SIG-M5 (cell line): ENCODE measurements around the gene FAM222A.
A peak's percentile ranks its signal among the peaks of the same experiment; 100 is the strongest.

Experiments used
- DNase-seq: peaks from one replicate; lab custom pipeline; 2025; lab: John Stamatoyannopoulos, UW

The FAM222A gene

DNA sequence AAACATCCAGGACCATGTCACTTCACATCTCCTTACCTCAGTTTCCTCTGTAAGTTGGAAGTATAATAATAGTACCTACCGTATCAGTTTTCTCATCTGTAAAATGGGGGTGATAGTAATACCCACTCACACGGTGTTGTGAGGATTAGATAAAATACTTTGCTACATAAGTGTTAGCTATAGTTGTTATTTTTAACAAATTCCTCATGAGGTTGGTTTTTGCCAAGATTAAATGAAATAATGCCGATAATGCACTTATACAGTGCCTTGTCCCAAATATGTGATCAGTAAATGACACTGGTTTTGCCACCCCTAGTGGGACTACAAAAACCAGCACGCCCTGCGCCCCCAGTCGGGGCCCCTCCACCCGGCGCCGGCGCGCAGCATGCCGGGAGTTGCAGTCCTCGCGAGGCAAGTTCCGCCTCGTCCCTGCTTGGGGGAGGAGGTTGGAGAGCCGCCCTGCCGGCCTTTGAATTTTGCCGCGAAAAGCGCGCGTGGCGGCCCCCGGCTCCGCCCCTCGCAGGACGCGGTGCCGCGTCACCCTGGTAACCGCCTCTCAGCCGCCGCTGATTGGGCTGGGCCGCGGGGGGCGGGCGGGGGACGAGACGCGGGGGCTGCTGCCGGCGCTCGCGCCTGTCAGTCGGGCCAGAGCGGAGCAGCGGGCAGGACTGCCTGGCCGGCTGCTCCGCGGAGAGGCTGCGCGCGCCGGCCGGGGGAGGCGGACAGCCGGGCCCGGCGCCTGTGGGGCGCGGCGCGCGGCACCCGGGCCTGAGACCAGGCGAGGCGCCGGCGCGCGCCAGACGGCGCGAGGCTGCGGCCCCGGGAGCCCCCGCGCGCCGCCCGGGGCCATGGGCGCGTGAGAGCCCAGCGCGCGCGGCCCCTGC is at the start of gene FAM222A:
Gene FAM222A, plus strand, starts transcription at position 639 of the 884 bp plus-strand sequence. CDS start 30,322 bp downstream, outside the sequence.
- peak; percentile 74 for DNase-seq

DNA sequence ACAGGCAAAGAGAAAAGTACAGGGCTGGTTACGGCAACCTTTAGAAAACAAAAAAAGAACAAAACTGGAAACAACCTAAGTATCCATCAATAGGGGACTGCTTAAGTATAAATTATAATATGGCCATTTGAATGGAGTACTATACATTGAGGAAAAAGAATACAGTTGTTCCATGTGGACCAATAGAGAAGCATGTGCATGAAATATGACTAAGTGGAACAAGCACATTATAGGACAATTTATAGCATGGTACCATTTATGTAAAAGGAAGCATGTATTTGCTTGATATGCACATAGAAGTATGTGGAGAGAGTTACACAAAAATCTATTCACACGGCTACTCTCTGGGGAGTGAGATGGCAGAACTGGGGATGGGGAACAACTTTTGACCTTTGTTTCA is 49.2 kb upstream of the FAM222A start:
- no peak for DNase-seq

GRCh38 chr12:109666068-109666467 is 47.6 kb upstream of the FAM222A start:
- DNase-seq = no peak

GRCh38 chr12:109670731-109671130 is 42.9 kb upstream of the FAM222A start:
- DNase-seq = no peak

- DNase-seq = no peak
Observed at GRCh38 chr12:109671502-109671901, 42.1 kb upstream of the FAM222A start.

DNA sequence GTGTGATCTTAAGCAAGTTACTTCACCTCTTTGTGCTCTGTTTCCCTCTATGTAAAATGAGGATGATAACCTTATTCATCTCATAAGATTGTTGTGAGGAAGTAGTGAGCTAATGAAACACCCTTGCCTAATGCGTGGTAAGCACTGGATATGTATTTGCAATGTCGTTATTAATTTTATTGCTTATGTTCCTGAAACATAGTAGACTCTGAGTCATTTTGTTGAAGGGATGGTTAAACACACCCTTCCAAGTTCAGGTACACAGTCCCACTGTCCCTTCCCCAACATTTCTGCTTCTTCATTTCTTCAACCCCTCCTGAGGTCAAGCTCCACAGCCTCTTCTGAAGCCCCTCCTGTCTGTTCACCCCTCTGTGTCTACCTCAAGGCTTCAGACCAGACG is 40.2 kb upstream of the FAM222A start:
- no peak for DNase-seq

DNA sequence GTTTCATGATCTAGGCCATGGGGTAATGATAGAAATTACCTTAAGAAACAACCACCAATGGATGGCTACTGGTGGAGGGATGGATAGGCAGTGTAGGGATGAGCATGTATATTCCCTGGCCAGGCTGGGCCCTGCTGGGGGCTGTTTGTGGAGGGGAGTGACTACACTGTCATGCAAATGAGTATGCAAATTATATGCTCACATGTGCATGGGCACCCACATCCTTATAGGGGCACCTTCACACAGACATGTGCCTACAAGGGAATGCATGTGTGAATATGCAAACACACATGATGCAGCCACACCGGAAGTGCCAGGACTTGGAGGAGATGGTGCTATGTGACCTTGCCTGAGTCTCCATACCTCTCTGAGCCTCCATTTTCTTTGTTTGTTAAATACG is 39.7 kb upstream of the FAM222A start:
- no peak for DNase-seq

GRCh38 chr12:109675411-109675810 is 38.2 kb upstream of the FAM222A start:
- no peak for DNase-seq

- DNase-seq = no peak
Observed at GRCh38 chr12:109677279-109677691, 36.3 kb upstream of the FAM222A start.

GRCh38 chr12:109678719-109679118 is 34.9 kb upstream of the FAM222A start:
- no peak for DNase-seq

DNA sequence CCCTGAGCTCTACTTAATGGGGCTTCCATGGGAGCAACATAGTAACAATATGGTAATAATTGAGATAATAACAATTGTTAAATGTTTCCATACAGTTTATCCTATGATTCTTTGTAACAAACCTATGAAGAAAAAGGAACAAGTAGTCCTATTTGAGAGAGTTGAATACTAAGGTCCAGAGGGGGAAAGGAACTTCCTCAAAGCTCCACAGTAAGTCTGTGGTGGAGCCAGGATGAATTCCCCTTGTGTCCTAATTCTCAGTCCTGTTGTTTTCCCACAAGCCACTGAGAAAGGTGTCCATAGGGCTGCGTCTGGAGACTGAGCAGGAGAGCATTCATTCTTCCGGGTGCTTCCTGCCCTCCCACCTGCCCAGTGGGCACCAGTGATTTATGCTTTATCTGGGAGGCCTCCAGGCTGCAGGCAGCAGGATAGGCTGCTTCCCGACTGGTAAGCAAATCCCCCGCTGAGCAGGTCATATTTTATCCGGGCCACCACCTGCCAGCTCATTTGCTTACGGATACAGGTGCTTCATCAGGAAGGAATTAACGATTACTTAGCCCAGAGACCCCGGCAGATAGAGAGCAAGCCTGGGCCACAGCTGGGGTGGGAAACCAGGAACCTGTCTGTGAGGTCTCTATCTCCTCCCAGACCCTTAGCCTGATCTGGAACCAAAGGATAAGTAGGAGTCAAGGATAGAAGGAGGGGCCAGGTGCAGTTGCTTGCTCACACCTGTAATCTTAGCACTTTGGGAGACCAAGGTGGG is 33.9 kb upstream of the FAM222A start:
- DNase-seq = no peak

- DNase-seq = no peak
Observed at GRCh38 chr12:109680264-109681005, 33.2 kb upstream of the FAM222A start.

DNA sequence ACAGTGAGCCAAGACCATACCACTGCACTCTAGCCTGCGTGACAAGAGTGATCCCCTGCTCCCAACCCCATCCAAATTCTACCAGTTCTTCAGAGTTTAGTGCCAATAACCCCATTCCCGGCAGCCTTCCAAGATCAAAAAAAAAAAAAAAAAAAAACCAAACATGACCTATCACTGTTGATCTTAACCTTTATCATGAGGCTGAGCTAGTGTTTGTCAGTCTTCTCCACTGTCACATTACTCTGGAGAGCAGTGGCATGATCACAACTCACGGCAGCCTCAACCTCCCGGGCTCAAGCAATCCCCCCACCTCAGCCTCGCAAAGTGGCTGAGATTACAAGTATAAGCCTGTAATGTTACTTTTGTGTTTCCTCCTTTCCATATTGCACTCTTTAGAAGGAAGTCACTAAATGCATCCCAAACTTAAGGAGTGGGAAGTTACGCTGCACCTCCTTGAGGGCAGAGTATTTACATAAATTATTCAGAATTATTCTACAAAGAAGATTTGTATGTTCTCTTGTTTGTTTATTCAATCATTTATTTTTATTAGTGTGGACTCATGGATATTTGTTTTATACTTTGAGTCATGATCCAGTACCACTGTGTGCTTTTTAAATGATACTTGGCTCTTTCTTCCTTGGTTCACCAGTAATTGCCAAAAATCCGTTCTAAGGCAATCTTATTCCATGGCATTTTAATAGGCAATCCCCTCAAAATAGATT is 31.5 kb upstream of the FAM222A start:
- DNase-seq = no peak

DNA sequence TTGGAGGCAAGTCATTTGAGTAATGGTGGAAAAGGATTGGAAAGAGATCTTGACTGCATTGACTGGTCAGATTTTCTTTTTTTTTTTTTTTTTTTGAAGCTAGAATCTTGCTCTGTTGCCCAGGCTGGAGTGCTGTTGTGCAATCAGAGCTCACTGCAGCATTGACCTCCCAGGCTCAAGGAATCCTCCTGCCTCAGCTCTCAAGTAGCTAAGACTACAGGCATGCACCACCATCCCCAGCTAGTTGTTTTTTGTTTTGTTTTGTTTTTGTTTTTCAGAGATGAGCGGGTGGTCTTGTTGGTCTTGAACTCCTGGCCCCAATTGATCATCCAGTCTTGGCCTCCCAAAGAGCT is 30.9 kb upstream of the FAM222A start:
- no peak for DNase-seq

DNA sequence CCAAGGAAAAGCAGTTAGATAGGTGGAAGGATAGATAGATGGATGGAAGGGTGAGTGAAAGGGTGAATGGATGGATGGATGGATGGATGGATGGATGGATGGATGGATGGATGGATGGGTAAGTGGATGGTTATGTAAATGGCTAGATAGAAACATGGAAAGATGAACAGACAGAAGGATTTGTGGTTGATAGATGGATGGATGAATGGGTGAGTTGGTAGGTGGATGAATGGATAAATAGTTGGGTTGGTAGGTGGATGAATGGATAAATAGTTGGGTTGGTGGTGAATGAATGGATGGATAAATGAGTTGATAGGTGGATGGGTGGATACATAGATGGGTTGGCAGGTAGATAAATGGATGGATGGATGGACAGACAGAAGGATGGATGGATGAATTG is 30.3 kb upstream of the FAM222A start:
- DNase-seq = no peak

DNA sequence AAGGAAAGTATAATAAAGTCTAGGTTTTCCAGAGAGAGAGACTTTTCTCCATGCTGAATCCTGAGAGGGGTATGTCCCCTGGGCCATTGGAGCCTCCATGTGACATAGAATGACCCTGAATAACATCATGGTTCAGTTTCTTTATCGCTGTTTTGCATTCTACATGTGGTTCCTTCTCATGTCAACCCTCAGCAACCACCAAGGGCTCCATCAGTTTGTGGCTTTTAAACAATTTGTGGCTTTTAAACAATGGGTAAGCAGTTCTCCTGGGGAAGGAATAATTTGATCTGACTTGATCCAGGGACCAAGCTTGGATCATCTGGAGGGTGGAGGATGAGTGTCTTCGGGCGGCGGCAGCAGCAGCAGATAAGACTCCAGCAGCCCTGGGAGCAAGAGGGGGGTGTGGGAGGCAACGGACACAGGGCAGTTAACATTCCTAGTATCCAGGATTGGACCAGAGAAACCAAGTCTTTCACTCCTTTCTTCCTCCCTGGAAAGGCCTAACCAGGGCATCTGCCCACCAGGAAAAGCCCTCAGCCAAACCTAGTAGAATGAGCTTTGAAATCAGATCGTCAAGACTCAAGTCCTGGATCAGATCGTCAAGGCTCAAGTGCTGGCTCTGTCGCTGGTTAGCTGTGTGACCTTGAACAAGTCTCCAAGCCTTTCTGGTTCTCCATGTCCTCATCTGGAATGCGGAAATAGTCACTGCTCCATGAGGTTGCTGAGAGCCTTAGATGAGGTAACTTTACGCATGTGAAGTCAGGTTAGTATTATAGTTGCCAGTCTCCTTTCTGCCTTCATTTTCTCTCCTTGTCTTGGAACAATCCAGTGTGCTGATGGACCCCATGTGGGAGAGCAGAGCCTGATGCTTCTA is 27.8 kb upstream of the FAM222A start:
- DNase-seq = no peak

DNA sequence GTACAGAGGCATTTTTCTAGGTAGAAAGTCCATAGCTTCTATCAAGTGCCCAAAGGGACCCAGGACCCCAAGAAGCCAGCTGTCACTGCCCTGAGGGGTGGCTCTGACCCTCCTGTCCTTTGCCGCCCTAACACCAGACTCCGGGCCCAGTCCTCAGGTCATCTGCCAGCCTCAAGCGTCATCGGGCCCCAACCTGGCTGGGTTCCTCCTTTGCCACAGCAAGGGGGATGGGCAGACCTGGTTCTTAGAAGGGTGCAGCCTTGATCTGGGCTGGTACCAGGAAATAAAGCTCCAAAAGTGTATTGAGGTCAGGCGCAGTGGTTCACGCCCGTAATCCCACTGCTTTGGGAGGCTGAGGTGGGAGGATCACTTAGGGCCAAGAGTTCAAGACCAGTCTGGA is 27.1 kb upstream of the FAM222A start:
- no peak for DNase-seq

- DNase-seq = no peak
Observed at GRCh38 chr12:109687250-109687649, 26.4 kb upstream of the FAM222A start.

DNA sequence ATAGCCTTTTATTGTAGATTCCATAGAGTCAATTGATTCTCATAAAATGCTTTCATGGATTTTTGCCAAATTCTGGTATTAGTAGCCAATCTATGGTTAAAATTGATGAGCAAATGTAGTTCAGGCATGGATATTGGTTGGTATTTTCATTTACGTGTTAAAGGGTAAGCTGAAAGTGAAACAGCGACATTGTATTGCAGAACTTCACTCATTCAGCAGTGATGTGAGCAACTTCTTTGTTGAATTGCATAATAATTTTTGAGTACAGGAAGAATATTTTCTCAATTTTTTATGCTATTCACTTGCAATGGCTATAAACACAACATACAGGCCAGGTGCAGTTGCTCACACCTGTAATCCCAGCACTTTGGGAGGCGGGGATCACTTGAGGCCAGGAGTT is 24.2 kb upstream of the FAM222A start:
- DNase-seq = no peak

- no peak for DNase-seq
Observed at GRCh38 chr12:109693160-109693559, 20.5 kb upstream of the FAM222A start.
